Spleen (tissue), 11 donors: ENCODE results near the gene COX7A2L. TPM values are rescaled to one million over a fixed set of nuclear protein-coding genes. Genes with fewer than 3 reads are reported as not detected.

Experiments used
- DNase-seq: peaks from one replicate; pipeline ENCODE4 v3.0.0-alpha.2; 2020
- H3K27ac ChIP-seq, 8 donors: fragments of 200-600 bp; sonication (generic) in 7 of 8; 1 replicate in 4 of 8; 2 replicates in 4 of 8; pipeline versions ENCODE4 v1.5.0 to v1.8.0; 2016 to 2021; ENCODE audit warnings: inconsistent platforms in 4 of 8, mild to moderate bottlenecking in 4 of 8, moderate library complexity in 1 of 8
- H3K27me3 ChIP-seq, 7 donors: fragments of 200-600 bp; sonication (generic) in 6 of 7; replicated peaks in 1 of 7; 1 replicate in 4 of 7; 2 replicates in 3 of 7; pipeline versions ENCODE4 v1.5.0 to v1.8.0; 2016 to 2021; ENCODE audit warnings: inconsistent platforms in 3 of 7, mild to moderate bottlenecking in 1 of 7
- H3K36me3 ChIP-seq, 6 donors: fragments of 200-600 bp; sonication (generic) in 5 of 6; 1 replicate in 4 of 6; 2 replicates in 2 of 6; pipeline versions ENCODE4 v1.5.0 to v1.8.0; 2016 to 2021; ENCODE audit warnings: inconsistent platforms in 2 of 6
- H3K4me1 ChIP-seq, 6 donors: fragments of 200-600 bp; sonication (generic) in 5 of 6; 1 replicate in 3 of 6; 2 replicates in 3 of 6; pipeline versions ENCODE4 v1.5.0 to v1.8.0; 2016 to 2021; ENCODE audit warnings: inconsistent platforms in 3 of 6
- H3K4me3 ChIP-seq, 8 donors: fragments of 200-600 bp; sonication (generic) in 7 of 8; 1 replicate in 4 of 8; 2 replicates in 4 of 8; pipeline versions ENCODE4 v1.5.0 to v1.8.0; 2016 to 2021; ENCODE audit warnings: inconsistent platforms in 4 of 8, mild to moderate bottlenecking in 4 of 8, moderate library complexity in 2 of 8
- H3K9me3 ChIP-seq, 8 donors: fragments of 200-600 bp; sonication (generic) in 7 of 8; 1 replicate in 4 of 8; 2 replicates in 4 of 8; pipeline versions ENCODE4 v1.5.0 to v1.8.0; 2016 to 2021; ENCODE audit warnings: inconsistent platforms in 4 of 8
- POLR2A ChIP-seq, 3 donors: fragments of 450-650 bp; IDR thresholded peaks; one replicate each; pipeline ENCODE4 v1.5.1; 2017; ENCODE audit warnings: antibody characterized with exemption in 3 of 3, mild to moderate bottlenecking in 1 of 3
- POLR2AphosphoS5 ChIP-seq, 3 donors: sonication (generic); formaldehyde crosslinking; IDR thresholded peaks; one replicate each; pipeline ENCODE4 v1.5.1; 2017; ENCODE audit warnings: antibody characterized with exemption in 3 of 3
- WGBS, 5 donors: extraction: QIAGEN DNeasy Blood & Tissue Kit in 3 of 5; methylation state at CpG; one replicate each; pipeline versions ENCODE4 v1.1.5 to v1.1.7; 2013 to 2018; 5-methylcytosine and 5-hydroxymethylcytosine counted together
- intact Hi-C: fragments of 100-400 bp; cut with DNase I; formaldehyde crosslinking; loops from one replicate; pipeline ENCODE4 v1.15.0; 2023; ENCODE audit warnings: low total_unique reads
- polyA plus RNA-seq, 3 donors: library from polyadenylated mRNA; stranded (reverse); fragments of 200-250 nt; gene quantifications; one replicate each; pipeline ENCODE4 v1.2.1, GENCODE V29; 2013
- total RNA-seq, 7 donors: library from RNA; depleted of rRNA in 3 of 7; stranded (reverse); fragments of >200 nt in 3 of 7; fragmentation: NEBNext Ultra II Directional in 4 of 7; extraction: Animal tissue kit (Norgen Biotek cat#: 25700) in 4 of 7; gene quantifications; one replicate each; pipeline versions ENCODE4 v1.1.0 to v1.2.1, GENCODE V29; 2016 to 2021
- TF ChIP-seq, protein P1 (sequence below), 11 experiments: fragments of 200-600 bp in 7 of 11; fragments of 450-650 bp in 4 of 11; sonication (generic) in 4 of 11; IDR thresholded peaks in 8 of 11; conservative IDR thresholded peaks in 3 of 11; 1 replicate in 7 of 11; 2 replicates in 4 of 11; pipeline versions ENCODE4 v1.4.0 to v1.8.0; 2016 to 2021; ENCODE audit warnings: antibody characterized with exemption in 11 of 11, inconsistent platforms in 4 of 11, mild to moderate bottlenecking in 1 of 11
- donor health status: healthy with polysubstance abuse.
- donor health status: DM: no; HTN: no; CAD: no; lungs with moderate emphysema.
- donor health status: DM: no; HTN: no; CAD: no.
- donor health status: Bipolar disorder and iron deficiency.
- donor health status: healthy.
- donor health status: DM: no; HTN: no; CAD: no.
- donor health status: DM: yes; HTN: yes; CAD: no.

Gene COX7A2L
- total and polyA plus RNA-seq, 10 donors = 63.3 to 144 (median 101) TPM

DNA sequence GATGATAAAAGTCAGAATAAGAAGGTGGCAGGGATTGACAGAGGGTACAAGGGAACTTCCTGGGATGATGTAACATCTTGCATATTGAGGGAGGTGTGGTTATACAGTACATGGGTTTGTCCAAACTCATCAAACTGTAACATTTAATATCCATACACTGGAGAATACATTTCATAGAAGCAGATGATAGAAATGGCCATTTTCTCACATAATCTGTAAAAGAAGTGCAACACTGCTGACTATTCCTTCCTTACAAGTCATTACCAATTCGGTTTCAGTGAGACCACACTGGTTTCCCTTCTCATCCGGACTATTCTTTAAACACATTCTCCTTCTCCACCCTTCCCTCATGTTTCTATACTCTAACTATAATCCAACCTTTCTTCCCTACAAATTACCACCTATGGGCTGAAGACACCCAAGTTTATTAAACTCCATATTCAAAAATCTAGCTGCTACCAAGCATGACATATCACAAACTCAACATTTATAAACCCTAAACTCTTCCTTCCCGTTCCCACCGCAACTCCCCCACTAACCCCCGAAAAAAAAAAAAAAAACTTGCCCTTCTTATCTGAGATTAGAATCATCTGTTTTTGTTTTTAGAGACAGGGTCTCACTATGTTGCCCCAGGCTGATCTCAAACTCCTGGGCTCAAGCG is 1.6 kb downstream of the COX7A2L start:
- Histone ChIP-seq H3K9me3 (no peaks in the 10 kb centered on the region), H3K4me1 (peaks cover 14 to 71% (median 44%) of the 10 kb centered on the region in 6 donors), H3K27ac (peak overlapping the region; percentile 80 to 98 (median 97)), H3K4me3 (peak overlapping the region; percentile 56 to 97 (median 84)), H3K36me3 (peaks cover 0 to 10% (median 0%) of the 10 kb centered on the region in 6 donors), H3K27me3 (no peaks in the 10 kb centered on the region)
- 9 to 23% (median 21%) methylated on average over 6 of the region's 6 CpGs for WGBS, 5 donors
- TF ChIP-seq, protein P1, sequence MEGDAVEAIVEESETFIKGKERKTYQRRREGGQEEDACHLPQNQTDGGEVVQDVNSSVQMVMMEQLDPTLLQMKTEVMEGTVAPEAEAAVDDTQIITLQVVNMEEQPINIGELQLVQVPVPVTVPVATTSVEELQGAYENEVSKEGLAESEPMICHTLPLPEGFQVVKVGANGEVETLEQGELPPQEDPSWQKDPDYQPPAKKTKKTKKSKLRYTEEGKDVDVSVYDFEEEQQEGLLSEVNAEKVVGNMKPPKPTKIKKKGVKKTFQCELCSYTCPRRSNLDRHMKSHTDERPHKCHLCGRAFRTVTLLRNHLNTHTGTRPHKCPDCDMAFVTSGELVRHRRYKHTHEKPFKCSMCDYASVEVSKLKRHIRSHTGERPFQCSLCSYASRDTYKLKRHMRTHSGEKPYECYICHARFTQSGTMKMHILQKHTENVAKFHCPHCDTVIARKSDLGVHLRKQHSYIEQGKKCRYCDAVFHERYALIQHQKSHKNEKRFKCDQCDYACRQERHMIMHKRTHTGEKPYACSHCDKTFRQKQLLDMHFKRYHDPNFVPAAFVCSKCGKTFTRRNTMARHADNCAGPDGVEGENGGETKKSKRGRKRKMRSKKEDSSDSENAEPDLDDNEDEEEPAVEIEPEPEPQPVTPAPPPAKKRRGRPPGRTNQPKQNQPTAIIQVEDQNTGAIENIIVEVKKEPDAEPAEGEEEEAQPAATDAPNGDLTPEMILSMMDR (IDR thresholded peaks at IDR 0.05 in 8 of 11, conservative IDR thresholded peaks at IDR 0.05 in 3 of 11) = no peak
- no peak for TF ChIP-seq POLR2A (IDR thresholded peaks at IDR 0.05)
- TF ChIP-seq POLR2AphosphoS5 (IDR thresholded peaks at IDR 0.05) = no peak
- intact Hi-C loops = no loop called here
- DNase-seq = no peak

GRCh38 chr2:42353792-42354429 is 7.1 kb downstream of the COX7A2L start:
- peaks cover 2 to 55% (median 21%) of the 10 kb centered on the region in 6 donors for H3K4me1 ChIP-seq

GRCh38 chr2:42351864-42352263 is 9.2 kb downstream of the COX7A2L start:
- intact Hi-C loops = no loop called here
- no peak for DNase-seq
- no peak overlapping the region for H3K27ac ChIP-seq
- peaks cover 0 to 35% (median 5%) of the 10 kb centered on the region in 6 donors for H3K4me1 ChIP-seq
- 91 to 96% (median 94%) methylated on average over 5 of the region's 5 CpGs for WGBS, 5 donors
- no peak for TF ChIP-seq POLR2AphosphoS5 (IDR thresholded peaks at IDR 0.05)
- no peak for TF ChIP-seq POLR2A (IDR thresholded peaks at IDR 0.05)
- TF ChIP-seq, protein P1 (IDR thresholded peaks at IDR 0.05 in 8 of 11, conservative IDR thresholded peaks at IDR 0.05 in 3 of 11) = no peak
- H3K27me3 ChIP-seq = no peaks in the 10 kb centered on the region
- H3K4me3 ChIP-seq = no peak overlapping the region
- H3K9me3 ChIP-seq = no peaks in the 10 kb centered on the region
- peaks cover 0 to 71% (median 31%) of the 10 kb centered on the region in 6 donors for H3K36me3 ChIP-seq

More at GRCh38 chr2:42353792-42354429, 7.1 kb downstream of the COX7A2L start:
- 72 to 88% (median 75%) methylated on average over 5 of the region's 5 CpGs for WGBS, 5 donors
- peaks cover 0 to 54% (median 29%) of the 10 kb centered on the region in 6 donors for H3K36me3 ChIP-seq
- TF ChIP-seq POLR2AphosphoS5 (IDR thresholded peaks at IDR 0.05) (no peak), POLR2A (IDR thresholded peaks at IDR 0.05) (no peak)
- TF ChIP-seq, protein P1 (IDR thresholded peaks at IDR 0.05 in 8 of 11, conservative IDR thresholded peaks at IDR 0.05 in 3 of 11) = no peak
- H3K9me3 ChIP-seq = no peaks in the 10 kb centered on the region
- H3K27ac ChIP-seq = no peak overlapping the region
- intact Hi-C loops = no loop called here
- no peaks in the 10 kb centered on the region for H3K27me3 ChIP-seq
- no peak overlapping the region for H3K4me3 ChIP-seq
- no peak for DNase-seq

- intact Hi-C loops = no loop called here
- Histone ChIP-seq H3K27me3 (no peaks in the 10 kb centered on the region), H3K36me3 (peaks cover 0 to 74% (median 41%) of the 10 kb centered on the region in 6 donors), H3K4me3 (no peak overlapping the region), H3K9me3 (no peaks in the 10 kb centered on the region), H3K4me1 (peaks cover 0 to 23% (median 5%) of the 10 kb centered on the region in 6 donors), H3K27ac (no peak overlapping the region)
- DNase-seq = no peak
- WGBS, 5 donors = 88 to 93% (median 92%) methylated on average over 3 of the region's 3 CpGs
- TF ChIP-seq POLR2A (IDR thresholded peaks at IDR 0.05) (no peak), POLR2AphosphoS5 (IDR thresholded peaks at IDR 0.05) (no peak)
- TF ChIP-seq, protein P1 (IDR thresholded peaks at IDR 0.05 in 8 of 11, conservative IDR thresholded peaks at IDR 0.05 in 3 of 11) = no peak
Observed at GRCh38 chr2:42350434-42351063, 10.5 kb downstream of the COX7A2L start.
